SK-N-SH (cell line): ENCODE results near the gene PIKFYVE.

Source experiments
- CTCF ChIP-seq: fragments of 200-600 bp; sonication (generic); IDR thresholded peaks from 2 replicates; pipeline ENCODE4 v1.6.1; 2017; ENCODE audit warnings: antibody characterized with exemption, mild to moderate bottlenecking, moderate library complexity
- EP300 ChIP-seq, 2 experiments: IDR thresholded peaks; 2 replicates each; pipeline versions ENCODE4 v1.4.0 to v1.6.1; 2012; ENCODE audit warnings: borderline replicate concordance in 1 of 2, low read depth in 1 of 2, low read length in 1 of 2
- EZH2phosphoT487 ChIP-seq: fragments of 200-600 bp; sonication (generic); IDR thresholded peaks from 2 replicates; pipeline ENCODE4 v1.6.1; 2017; ENCODE audit warnings: low read depth, mixed run types, mild to moderate bottlenecking, antibody characterized with exemption, moderate library complexity, borderline replicate concordance
- FOXJ3 ChIP-seq: sonication (generic); formaldehyde crosslinking; IDR thresholded peaks from 2 replicates; pipeline ENCODE4 v1.5.1; 2020; ENCODE audit warnings: mild to moderate bottlenecking, missing genetic modification reagents
- GABPA ChIP-seq: IDR thresholded peaks from 2 replicates; pipeline ENCODE4 v1.4.0; 2012; ENCODE audit warnings: low read depth, mild to moderate bottlenecking
- GATA2 ChIP-seq: sonication (generic); formaldehyde crosslinking; IDR thresholded peaks from 2 replicates; pipeline ENCODE4 v1.5.0; 2020; ENCODE audit warnings: mild to moderate bottlenecking, missing genetic modification reagents
- JUND ChIP-seq: IDR thresholded peaks from 2 replicates; pipeline ENCODE4 v1.4.0; 2012
- MAX ChIP-seq: IDR thresholded peaks from 2 replicates; pipeline ENCODE4 v1.4.0; 2012; ENCODE audit warnings: low read depth
- RFX5 ChIP-seq: IDR thresholded peaks from 2 replicates; pipeline ENCODE4 v1.6.1; 2012; ENCODE audit warnings: mild to moderate bottlenecking, improper control_type of control experiment, low read length
- SIN3A ChIP-seq: IDR thresholded peaks from 2 replicates; pipeline ENCODE4 v1.6.1; 2012; ENCODE audit warnings: low read depth, mild to moderate bottlenecking, low read length, moderate library complexity, borderline replicate concordance
- SMC3 ChIP-seq: IDR thresholded peaks from 2 replicates; pipeline ENCODE4 v1.6.1; 2012; ENCODE audit warnings: low read depth, low read length, improper control_type of control experiment
- TAF1 ChIP-seq: IDR thresholded peaks from 2 replicates; pipeline ENCODE4 v1.6.1; 2012; ENCODE audit warnings: low read depth, mild to moderate bottlenecking, low read length, moderate library complexity, borderline replicate concordance
- USF2 ChIP-seq: fragments of 150-350 bp; IDR thresholded peaks from 2 replicates; pipeline ENCODE4 v1.6.1; 2017; ENCODE audit warnings: antibody characterized with exemption, low read length, low read depth, borderline replicate concordance

- TF ChIP-seq JUND (no peak), RFX5 (no peak), GABPA (no peak), TAF1 (no peak), FOXJ3 (CRISPR knock-in tag) (no peak), CTCF (no peak), EZH2phosphoT487 (no peak), MAX (no peak), EP300 (IDR thresholded peaks at IDR 0.05; ENCODE audit: borderline replicate concordance in 1 of 2, low read depth in 1 of 2, low read length in 1 of 2) (no peak), SIN3A (no peak), GATA2 (CRISPR knock-in tag) (no peak), USF2 (no peak), SMC3 (no peak)
Measured at GRCh38 chr2:208360259-208361076, 94.4 kb downstream of the PIKFYVE start.
